Heart left ventricle (tissue), 13 donors: ENCODE results near the gene TNFRSF11A.

Experiments
- CTCF ChIP-seq, 12 donors: fragments of 200-600 bp; sonication (generic) in 4 of 12; IDR thresholded peaks; one replicate each; pipeline versions ENCODE4 v1.5.0 to v1.8.0; 2018 to 2022; ENCODE audit warnings: antibody characterized with exemption in 12 of 12, mild to moderate bottlenecking in 5 of 12
- POLR2A ChIP-seq, 2 donors: fragments of 450-650 bp; IDR thresholded peaks; one replicate each; pipeline ENCODE4 v1.6.1; 2017; ENCODE audit warnings: antibody characterized with exemption in 2 of 2, mild to moderate bottlenecking in 2 of 2, moderate library complexity in 2 of 2
- donor health status: ischemic (EF 13 %, LVEDD 7.1; RV severe dilation, severe dysfunction).
- donor health status: DM: no; HTN: yes; CAD: no.
- donor health status: DM: no; HTN: no; CAD: no.
- donor health status: ischemic (EF 25% LVEDD 6.9; RV normal size, moderate dysfunction).
- donor health status: ischemic (EF 25% LVEDD 5.7; RV mildly dilated, moderate dysfunction).
- donor health status: ischemic (EF 35%, LVEDD 5.7; RV mildly dilated, moderate dysfunction).
- donor health status: nonischemic (EF 11% LVEDD 7.7; RV severe dilation, severe dysfunction).
- donor health status: DM: yes; HTN: yes; CAD: no.
- donor health status: PGD.
- donor health status: ischemic (EF 29% LVEDD 5.4; RV normal size, mild dysfunction).
- donor health status: nonischemic (EF 23%, LVEDD 6.1; RV moderate dilation, normal function).

- TF ChIP-seq CTCF (IDR thresholded peaks at IDR 0.05), result no peak
- TF ChIP-seq POLR2A (IDR thresholded peaks at IDR 0.05), result no peak
Observed at GRCh38 chr18:62282188-62282629, 42.9 kb upstream of the TNFRSF11A start.
